ENCODE results near the gene SDF2. TPM values are rescaled to one million over a fixed set of nuclear protein-coding genes. Genes with fewer than 3 reads are reported as not detected.

Gene SDF2, protein sequence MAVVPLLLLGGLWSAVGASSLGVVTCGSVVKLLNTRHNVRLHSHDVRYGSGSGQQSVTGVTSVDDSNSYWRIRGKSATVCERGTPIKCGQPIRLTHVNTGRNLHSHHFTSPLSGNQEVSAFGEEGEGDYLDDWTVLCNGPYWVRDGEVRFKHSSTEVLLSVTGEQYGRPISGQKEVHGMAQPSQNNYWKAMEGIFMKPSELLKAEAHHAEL
- total RNA-seq = 100 to 1,000 TPM in 3 of 9 donors, 10 to 100 TPM in 6; 58.5 to 195 (median 84.8) TPM
- polyA plus RNA-seq = 100 to 1,000 TPM in 1 of 3 donors, 10 to 100 TPM in 2; 50.6 to 121 (median 52.7) TPM
- long read RNA-seq, donor 1, transcript SDF2-210 (3 exons, 1,025 nt) = minor isoform, 11 of 147 reads
- long read RNA-seq, donor 1, transcript SDF2-201 (3 exons, 1,568 nt) = major isoform, 109 of 147 reads
- long read RNA-seq, donor 1, transcript SDF2-208 (2 exons, 1,342 nt) = minor isoform, 16 of 147 reads
- long read RNA-seq, donor 1, partial matches to known transcripts = 0 of 147 reads
- long read RNA-seq, donor 1, other reads (novel, unspliced or antisense) = 6 of 147 reads
- long read RNA-seq, donor 2, transcript SDF2-210 (3 exons, 1,025 nt) = minor isoform, 7 of 134 reads
- long read RNA-seq, donor 2, transcript SDF2-208 (2 exons, 1,342 nt) = minor isoform, 10 of 134 reads
- long read RNA-seq, donor 2, transcript SDF2-201 (3 exons, 1,568 nt) = major isoform, 111 of 134 reads
- long read RNA-seq, donor 2, partial matches to known transcripts = 0 of 134 reads
- long read RNA-seq, donor 2, other reads (novel, unspliced or antisense) = 0 of 134 reads
- long read RNA-seq, donor 3, transcript SDF2-210 (3 exons, 1,025 nt) = minor isoform, 11 of 101 reads
- long read RNA-seq, donor 3, transcript SDF2-201 (3 exons, 1,568 nt) = major isoform, 81 of 101 reads
- long read RNA-seq, donor 3, transcript SDF2-208 (2 exons, 1,342 nt) = minor isoform, 5 of 101 reads
- long read RNA-seq, donor 3, partial matches to known transcripts = 0 of 101 reads
- long read RNA-seq, donor 3, other reads (novel, unspliced or antisense) = 0 of 101 reads
- long read RNA-seq, donor 4, transcript SDF2-201 (3 exons, 1,568 nt) = major isoform, 82 of 99 reads
- long read RNA-seq, donor 4, transcript SDF2-210 (3 exons, 1,025 nt) = minor isoform, 5 of 99 reads
- long read RNA-seq, donor 4, partial matches to known transcripts = 0 of 99 reads
- long read RNA-seq, donor 4, other reads (novel, unspliced or antisense) = 9 of 99 reads
- long read RNA-seq, donor 5, transcript SDF2-210 (3 exons, 1,025 nt) = minor isoform, 10 of 129 reads
- long read RNA-seq, donor 5, transcript SDF2-201 (3 exons, 1,568 nt) = major isoform, 95 of 129 reads
- long read RNA-seq, donor 5, partial matches to known transcripts = 1 of 129 reads
- long read RNA-seq, donor 5, other reads (novel, unspliced or antisense) = 19 of 129 reads
- long read RNA-seq, donor 6, transcript SDF2-201 (3 exons, 1,568 nt) = major isoform, 34 of 49 reads
- long read RNA-seq, donor 6, partial matches to known transcripts = 0 of 49 reads
- long read RNA-seq, donor 6, other reads (novel, unspliced or antisense) = 9 of 49 reads
- long read RNA-seq, donor 7, transcript SDF2-201 (3 exons, 1,568 nt) = major isoform, 59 of 74 reads
- long read RNA-seq, donor 7, transcript SDF2-208 (2 exons, 1,342 nt) = minor isoform, 9 of 74 reads
- long read RNA-seq, donor 7, partial matches to known transcripts = 0 of 74 reads
- long read RNA-seq, donor 7, other reads (novel, unspliced or antisense) = 0 of 74 reads
- long read RNA-seq, donor 8, transcript SDF2-210 (3 exons, 1,025 nt) = minor isoform, 6 of 146 reads
- long read RNA-seq, donor 8, transcript SDF2-208 (2 exons, 1,342 nt) = minor isoform, 8 of 146 reads
- long read RNA-seq, donor 8, transcript SDF2-201 (3 exons, 1,568 nt) = major isoform, 127 of 146 reads
- long read RNA-seq, donor 8, partial matches to known transcripts = 0 of 146 reads
- long read RNA-seq, donor 8, other reads (novel, unspliced or antisense) = 0 of 146 reads
- long read RNA-seq, donor 9, transcript SDF2-208 (2 exons, 1,342 nt) = minor isoform, 11 of 89 reads
- long read RNA-seq, donor 9, transcript SDF2-201 (3 exons, 1,568 nt) = major isoform, 62 of 89 reads
- long read RNA-seq, donor 9, transcript SDF2-210 (3 exons, 1,025 nt) = minor isoform, 8 of 89 reads
- long read RNA-seq, donor 9, partial matches to known transcripts = 0 of 89 reads
- long read RNA-seq, donor 9, other reads (novel, unspliced or antisense) = 5 of 89 reads
- long read RNA-seq, donor 10, transcript SDF2-201 (3 exons, 1,568 nt) = major isoform, 50 of 58 reads
- long read RNA-seq, donor 10, partial matches to known transcripts = 0 of 58 reads
- long read RNA-seq, donor 10, other reads (novel, unspliced or antisense) = 0 of 58 reads

DNA sequence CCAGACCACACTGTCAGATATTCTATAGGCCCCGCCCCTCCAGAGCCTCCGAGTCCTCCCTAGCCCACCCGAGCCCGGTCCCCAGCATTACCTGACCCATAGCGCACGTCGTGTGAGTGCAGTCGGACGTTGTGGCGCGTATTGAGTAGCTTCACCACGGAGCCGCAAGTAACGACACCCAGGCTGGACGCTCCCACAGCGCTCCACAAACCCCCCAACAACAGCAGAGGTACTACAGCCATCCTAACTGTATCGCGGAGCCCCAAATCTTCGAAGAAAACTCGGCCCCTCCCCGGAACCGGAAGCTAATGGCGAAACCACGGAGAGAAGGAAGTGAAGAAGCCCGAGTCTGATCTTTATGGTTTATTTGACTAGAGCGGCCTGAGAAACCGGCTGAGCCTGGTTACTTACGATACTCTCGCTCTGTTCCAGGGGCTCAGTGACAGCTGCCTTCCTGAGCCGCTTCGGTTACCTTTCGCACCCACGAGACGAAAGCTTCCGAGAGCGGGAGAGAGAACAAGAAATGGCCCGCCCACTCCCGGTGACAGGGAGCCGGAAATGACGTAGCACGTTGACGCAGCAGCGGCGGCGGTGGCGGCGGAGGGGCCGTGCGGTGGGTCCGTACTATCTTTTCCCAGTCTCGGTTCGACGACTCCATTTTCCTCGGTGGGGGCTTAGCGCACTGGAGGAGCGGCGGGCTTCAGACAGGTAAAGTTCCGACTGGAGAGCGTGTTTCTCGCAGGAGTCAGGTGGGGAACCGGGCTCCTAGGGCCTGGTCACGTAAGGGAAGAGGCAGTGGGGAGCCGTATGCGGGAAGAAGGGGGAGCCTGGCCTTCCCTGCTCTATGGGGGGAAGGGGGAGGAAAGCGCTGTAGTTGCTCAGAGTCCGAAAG lies at the start of gene SDF2, which contains the start of gene SUPT6H:
Gene SDF2 (minus strand): TSS at position 272 of the 892 bp plus-strand sequence. CDS start 30 bp downstream, at position 242.
Gene SUPT6H (plus strand): TSS at position 571 of the 892 bp plus-strand sequence. CDS start 11,197 bp downstream, outside the sequence.
- Histone ChIP-seq H3K27me3 (no peaks in the 10 kb centered on the region), H3K36me3 (replicated peaks in 1 of 2) (peaks cover 0 to 22% of the 10 kb centered on the region in 2 donors), H3K9me3 (replicated peaks in 1 of 3) (no peaks in the 10 kb centered on the region), H3K27ac (peak within 1 kb of the TSS; percentile 88 to 100 (median 98)), H3K4me3 (peak within 1 kb of the TSS; percentile 50 to 97 (median 82)), H3K4me1 (replicated peaks in 1 of 2) (peaks cover 0 to 45% of the 10 kb centered on the region in 2 donors)
- WGBS, 4 donors = 0 to 1% (median 1%) methylated on average over 25 to 66 of the region's 66 CpGs
- intact Hi-C loops (cut with DNase I) = no loop called here
- TF ChIP-seq, protein P1, sequence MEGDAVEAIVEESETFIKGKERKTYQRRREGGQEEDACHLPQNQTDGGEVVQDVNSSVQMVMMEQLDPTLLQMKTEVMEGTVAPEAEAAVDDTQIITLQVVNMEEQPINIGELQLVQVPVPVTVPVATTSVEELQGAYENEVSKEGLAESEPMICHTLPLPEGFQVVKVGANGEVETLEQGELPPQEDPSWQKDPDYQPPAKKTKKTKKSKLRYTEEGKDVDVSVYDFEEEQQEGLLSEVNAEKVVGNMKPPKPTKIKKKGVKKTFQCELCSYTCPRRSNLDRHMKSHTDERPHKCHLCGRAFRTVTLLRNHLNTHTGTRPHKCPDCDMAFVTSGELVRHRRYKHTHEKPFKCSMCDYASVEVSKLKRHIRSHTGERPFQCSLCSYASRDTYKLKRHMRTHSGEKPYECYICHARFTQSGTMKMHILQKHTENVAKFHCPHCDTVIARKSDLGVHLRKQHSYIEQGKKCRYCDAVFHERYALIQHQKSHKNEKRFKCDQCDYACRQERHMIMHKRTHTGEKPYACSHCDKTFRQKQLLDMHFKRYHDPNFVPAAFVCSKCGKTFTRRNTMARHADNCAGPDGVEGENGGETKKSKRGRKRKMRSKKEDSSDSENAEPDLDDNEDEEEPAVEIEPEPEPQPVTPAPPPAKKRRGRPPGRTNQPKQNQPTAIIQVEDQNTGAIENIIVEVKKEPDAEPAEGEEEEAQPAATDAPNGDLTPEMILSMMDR (IDR thresholded peaks at IDR 0.05) = peak in 1 of 6 experiments; percentile 15
- TF ChIP-seq POLR2A (IDR thresholded peaks at IDR 0.05) = peak; percentile 77 to 83
- peak; percentile 88 to 95 (median 92) for DNase-seq

DNA sequence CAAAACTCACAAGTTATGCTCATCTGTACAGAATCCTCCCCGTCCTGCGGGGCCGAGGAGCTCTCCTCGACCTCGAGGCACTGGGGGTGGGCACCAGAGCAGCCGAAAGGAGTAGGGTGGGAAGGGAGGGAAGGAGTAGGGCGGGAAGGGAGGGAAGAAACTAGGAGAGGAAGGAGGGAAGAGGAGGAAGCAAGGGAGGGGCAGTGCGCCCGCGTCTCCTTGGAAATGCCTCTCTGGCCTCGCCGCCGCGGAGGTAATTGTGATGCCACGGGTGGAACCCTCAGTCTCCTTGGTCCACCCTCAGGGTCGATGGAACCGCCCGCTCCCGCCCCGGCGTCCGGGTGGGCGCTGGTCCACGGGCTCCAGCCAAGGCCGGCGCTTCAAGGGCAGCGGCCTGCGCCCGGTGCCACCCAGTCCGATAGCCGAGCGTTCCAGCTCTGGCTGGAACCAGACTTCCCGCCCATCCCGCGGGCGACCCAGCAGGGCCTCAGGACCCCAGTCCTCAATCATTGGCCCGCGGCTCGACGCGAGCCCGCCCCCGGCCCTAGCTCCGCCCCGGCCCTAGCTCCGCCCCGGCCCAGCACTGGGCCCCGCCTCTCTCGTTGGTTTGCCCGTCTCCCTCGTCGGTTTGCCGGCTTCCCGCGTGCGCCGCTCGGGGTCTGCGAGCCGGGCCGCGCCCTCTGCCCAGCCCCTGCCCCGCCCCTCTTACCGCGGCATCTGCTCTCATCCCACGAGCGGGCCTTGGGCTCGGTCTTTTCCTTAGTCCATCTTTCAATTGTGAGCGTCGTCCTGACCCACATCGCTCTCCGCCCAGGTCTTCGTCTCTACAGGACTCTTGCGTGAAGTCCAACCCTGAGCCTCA lies 49.4 kb upstream of the SDF2 start:
- Histone ChIP-seq H3K4me1 (replicated peaks in 1 of 2) (peaks cover 8 to 14% of the 10 kb centered on the region in 2 donors), H3K4me3 (peak overlapping the region in 2 of 4 donors; percentile 18 to 61), H3K36me3 (replicated peaks in 1 of 2) (peaks cover 0 to 20% of the 10 kb centered on the region in 2 donors), H3K27me3 (no peaks in the 10 kb centered on the region), H3K27ac (peak overlapping the region; percentile 73 to 94 (median 78)), H3K9me3 (replicated peaks in 1 of 3) (no peaks in the 10 kb centered on the region)
- intact Hi-C loops (cut with DNase I) = no loop called here
- TF ChIP-seq, protein P1 (IDR thresholded peaks at IDR 0.05) = peak in 1 of 6 experiments; percentile 2
- peak; percentile 57 to 64 for TF ChIP-seq POLR2A (IDR thresholded peaks at IDR 0.05)
- peak; percentile 85 to 93 (median 90) for DNase-seq
- 1% methylated on average over 48 to 74 of the region's 74 CpGs for WGBS, 4 donors
